GM18499 (cell line): ENCODE measurements around the gene RBL2.
"Not testable (repeated sequence)": the region's sequence is repeated elsewhere in the genome, so short reads cannot be mapped to it uniquely, and the experiment has no call there.

Experiments used
- ATAC-seq: cut with Tn5 transposase; IDR thresholded peaks from one replicate; pipeline ENCODE4 v1.9.1; 2021; ENCODE audit warnings: moderate number of reproducible peaks; ENCODE audit not compliant: insufficient read depth, unreplicated experiment

The RBL2 gene

DNA sequence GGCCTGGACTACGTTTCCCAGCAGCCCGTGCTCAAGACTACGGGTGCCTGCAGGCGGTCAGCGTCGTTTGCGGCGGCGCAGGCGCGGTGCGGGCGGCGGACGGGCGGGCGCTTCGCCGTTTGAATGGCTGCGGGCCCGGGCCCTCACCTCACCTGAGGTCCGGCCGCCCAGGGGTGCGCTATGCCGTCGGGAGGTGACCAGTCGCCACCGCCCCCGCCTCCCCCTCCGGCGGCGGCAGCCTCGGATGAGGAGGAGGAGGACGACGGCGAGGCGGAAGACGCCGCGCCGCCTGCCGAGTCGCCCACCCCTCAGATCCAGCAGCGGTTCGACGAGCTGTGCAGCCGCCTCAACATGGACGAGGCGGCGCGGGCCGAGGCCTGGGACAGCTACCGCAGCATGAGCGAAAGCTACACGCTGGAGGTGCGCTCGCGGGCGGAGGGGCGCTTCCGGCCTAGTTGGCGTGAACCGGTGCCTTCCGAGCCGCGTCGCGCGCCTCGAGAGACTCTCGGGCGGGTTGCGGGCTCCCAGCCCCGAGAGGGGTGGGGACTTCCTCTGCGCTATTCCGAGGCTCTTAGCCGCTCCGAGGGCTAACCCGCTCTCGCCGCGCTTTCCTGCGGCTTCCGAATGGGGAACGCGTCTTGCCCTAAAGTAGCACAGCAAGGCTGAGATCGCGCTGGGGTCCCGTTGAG lies at the start of gene RBL2:
TSS of gene RBL2 (plus strand) at position 95 of the 689 bp plus-strand sequence. CDS start at position 181, 86 bp downstream.
- peak; percentile 50 for ATAC-seq

- not testable (repeated sequence) for ATAC-seq
These were observed 49.7 kb upstream of the RBL2 start for GRCh38 chr16:53384610-53385009.

GRCh38 chr16:53404959-53405358 lies 29.3 kb upstream of the RBL2 start:
- ATAC-seq: no peak

DNA sequence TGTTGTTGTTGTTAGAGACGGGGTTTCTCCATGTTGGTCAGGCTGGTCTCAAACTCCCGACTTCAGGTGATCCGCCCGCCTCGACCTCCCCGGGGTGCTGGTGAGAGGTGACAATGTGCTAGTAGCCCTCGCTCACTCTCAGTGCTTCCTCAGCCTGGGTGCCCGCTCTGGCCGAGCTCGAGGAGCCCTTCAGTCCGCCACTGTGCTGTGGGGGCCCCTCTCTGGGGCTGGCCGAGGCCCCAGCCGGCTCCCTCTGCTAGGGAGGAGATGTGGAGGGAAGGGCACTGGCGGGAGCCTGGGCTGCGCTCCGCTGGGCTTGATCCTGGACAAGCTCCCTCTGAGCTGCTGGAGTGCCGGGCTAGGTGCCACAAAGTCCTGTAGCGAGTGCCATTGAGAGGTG lies 21.7 kb upstream of the RBL2 start:
- no peak for ATAC-seq

- ATAC-seq: no peak
These were observed 20.4 kb upstream of the RBL2 start for GRCh38 chr16:53413864-53414263.

DNA sequence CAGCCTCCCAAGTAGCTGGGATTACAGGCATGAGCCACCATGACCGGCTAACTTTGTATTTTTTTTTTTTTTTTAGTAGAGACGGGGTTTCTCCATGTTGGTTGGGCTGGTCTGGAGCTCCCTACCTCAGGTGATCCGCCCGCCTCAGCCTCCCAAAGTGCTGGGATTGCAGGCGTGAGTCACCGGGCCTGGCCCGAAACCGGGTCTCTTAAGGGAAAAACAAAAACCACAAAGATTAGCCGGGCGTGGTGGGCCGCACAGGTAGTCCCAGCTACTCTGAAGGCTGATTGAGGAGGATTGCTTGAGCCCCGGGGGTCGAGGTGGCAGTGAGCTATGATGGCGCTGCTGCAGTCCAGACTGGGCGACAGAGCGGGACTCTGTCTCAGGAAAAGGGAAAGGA lies 19.9 kb upstream of the RBL2 start:
- ATAC-seq: no peak

DNA sequence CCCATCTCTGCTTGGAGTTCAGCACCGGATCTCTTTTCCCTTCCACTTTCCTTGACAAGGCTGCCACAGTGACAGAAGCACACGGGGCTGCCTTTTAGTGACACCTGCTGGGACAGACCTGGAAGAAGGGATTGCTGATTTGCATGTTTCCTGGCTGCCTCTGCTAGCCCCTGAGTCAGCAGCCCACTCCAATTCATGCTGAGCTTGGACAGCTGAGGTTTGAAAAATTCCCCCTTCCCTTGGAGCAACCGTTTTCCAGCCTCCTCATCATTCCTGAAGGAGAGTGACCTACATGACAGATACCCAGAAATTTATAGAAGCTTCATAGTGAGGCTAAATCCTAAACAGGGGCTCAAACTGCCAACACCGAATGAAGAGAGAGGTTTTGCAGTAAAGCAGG lies 18.8 kb upstream of the RBL2 start:
- ATAC-seq: no peak

DNA sequence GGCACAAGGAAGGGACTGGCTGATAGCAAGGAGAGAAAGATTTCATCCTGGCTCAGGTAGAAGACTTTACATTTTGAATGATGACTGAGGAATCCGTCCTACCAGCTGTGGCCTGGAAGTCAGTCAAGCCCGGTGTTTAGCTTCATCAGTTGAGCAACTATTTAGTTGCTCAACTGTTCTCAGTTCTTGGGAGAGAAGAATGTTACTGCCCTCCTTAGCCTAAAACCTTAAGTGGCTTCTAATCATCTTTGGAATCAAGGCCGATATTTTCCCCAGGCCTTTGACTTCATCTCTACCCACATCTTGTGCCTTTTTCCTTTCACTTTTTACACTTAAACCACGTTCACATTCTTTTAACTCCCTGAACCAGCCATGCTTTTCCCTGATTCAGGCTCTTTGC lies 17.3 kb upstream of the RBL2 start:
- ATAC-seq: no peak

GRCh38 chr16:53417976-53418375 lies 16.3 kb upstream of the RBL2 start:
- no peak for ATAC-seq

DNA sequence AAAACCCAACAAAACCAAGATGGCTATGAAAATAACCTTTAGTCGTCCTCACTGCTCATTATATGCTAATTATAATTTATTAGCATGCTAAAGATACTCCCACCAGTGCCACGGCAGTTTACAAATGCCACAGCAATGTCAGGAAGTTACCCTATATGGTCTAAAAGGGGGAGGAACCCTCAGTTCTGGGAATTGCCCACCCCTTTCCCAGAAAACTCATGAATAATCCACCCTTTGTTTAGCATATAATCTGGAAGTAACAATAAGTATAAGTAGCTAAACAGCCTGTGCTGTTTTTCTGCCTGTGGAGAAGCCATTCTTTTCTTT lies 14.9 kb upstream of the RBL2 start:
- ATAC-seq: not testable (repeated sequence)

- no peak for ATAC-seq
These were observed 13.0 kb upstream of the RBL2 start for GRCh38 chr16:53421248-53421647.

DNA sequence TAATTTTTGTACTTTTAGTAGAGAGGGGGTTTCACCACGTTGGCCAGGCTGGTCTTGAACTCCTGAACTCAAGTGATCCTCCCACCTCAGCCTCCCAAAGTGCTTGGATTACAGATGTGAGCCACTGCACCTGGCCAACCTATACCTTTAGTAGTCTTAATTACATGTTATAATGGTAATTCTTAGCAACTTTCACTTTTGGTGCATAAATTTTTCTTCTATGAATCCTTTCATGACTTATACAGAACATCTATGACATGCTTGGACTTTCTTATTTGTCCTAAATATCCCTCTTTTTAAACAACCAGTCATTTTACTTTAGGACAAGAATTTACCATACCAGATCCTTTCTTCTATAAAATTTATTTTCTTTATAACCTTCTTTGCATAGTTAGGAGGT lies 10.3 kb upstream of the RBL2 start:
- ATAC-seq: not testable (repeated sequence)

- ATAC-seq: no peak
These were observed 5.6 kb upstream of the RBL2 start for GRCh38 chr16:53428681-53429080.

DNA sequence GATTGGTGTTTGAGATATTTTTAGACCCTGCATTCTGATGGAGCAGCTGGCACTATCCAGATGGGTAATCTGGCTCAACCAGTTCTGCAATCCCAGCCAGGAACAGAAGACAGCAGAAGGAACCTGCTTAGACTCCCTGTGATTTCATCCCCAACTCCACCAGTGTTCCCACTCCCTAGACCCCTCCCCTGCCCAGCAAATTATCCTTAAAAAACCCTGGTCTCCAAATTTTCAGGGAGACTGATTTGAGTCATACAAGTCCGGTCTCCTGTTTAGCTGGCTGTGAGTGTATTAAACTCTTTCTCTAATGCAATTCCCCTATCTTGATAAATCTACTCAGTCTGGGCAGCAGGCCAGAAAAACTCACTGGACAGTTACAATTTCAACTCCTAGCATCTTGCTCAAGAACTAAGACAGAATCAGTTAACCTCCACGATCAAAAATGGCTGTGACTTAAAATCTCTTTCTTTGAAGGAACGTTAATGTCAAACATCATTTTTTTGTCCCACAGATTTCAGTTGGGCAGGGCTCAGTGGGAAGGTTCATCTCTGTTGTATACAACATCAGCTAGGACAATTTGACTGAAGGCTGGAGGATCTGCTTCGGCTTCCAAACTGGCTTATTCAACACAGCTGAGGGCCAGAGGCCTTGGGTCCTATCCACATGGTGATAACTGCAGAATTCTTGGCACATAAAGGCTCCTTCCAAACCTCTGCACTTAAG lies 4.9 kb upstream of the RBL2 start:
- no peak for ATAC-seq

DNA sequence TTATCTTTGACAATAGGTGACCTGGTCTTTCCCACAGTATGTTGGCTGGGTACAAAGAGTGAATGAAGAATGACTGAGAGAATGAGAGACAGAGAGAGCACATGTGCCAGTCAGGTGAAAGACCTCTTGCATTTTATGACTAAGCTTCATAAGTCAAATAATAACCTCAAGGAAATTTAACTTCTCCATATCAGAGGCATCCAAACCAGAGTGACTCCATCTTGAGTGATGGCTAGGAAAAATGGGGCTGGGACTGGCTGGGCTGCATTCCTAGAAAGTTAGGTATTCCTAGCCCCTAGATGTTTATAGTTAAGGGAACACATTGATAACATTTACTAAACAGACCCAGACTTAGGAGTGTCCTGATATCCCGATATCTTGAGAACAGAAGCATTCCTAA lies 3.9 kb upstream of the RBL2 start:
- ATAC-seq: no peak

- ATAC-seq: no peak
These were observed 762 bp upstream of the RBL2 start for GRCh38 chr16:53433509-53433908.

GRCh38 chr16:53433930-53434376 lies 318 bp upstream of the RBL2 start:
- ATAC-seq: no peak

DNA sequence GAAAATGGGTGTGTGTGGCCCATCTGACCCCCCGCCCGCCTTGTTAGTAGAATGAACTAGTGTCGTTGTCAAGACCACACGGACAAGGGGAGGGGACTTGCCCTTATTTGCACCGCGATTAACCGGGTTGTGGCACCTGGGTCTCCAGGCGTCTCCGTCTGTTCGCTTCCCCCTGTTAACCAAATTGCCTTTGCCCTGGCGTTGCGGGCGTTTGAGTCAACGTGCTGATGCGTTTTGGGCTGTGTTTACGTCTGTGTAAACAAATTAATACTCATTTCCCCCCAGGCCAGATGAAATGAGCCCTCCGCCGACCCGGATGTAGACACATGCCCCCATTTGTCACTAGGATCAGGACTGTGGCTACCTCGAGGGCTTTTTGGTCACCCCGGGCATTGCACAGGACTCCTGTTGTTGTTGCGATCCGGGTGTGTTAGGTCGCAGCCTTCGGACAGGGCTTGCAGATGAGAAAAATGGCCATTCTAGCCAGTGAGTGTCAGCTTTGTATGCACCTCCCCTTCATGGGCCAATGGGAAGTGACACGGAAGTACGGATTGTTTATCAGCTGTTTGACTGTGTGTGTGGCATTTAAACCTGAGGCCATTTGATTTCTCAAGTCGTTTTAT lies 906 bp downstream of the RBL2 start:
- ATAC-seq: peak; percentile 85

DNA sequence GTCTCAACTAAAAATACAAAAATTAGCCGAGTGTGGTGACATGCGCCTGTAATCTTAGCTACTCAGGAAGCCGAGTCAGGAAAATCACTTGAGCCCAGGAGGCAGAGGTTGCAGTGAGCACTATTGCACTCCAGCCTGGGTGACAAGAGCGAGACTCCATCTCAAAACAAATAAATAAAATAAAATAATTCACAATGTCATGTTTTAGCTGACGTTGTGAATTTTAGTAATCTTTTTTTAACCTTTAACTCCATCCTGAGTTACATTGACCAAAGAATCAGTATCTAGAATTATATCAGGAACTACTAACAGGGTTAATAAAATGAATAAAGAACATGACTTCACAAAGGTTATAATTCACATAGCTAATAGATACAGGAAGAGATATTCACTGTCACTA lies 5.9 kb downstream of the RBL2 start:
- no peak for ATAC-seq

GRCh38 chr16:53445534-53445933 lies 11.3 kb downstream of the RBL2 start:
- no peak for ATAC-seq

DNA sequence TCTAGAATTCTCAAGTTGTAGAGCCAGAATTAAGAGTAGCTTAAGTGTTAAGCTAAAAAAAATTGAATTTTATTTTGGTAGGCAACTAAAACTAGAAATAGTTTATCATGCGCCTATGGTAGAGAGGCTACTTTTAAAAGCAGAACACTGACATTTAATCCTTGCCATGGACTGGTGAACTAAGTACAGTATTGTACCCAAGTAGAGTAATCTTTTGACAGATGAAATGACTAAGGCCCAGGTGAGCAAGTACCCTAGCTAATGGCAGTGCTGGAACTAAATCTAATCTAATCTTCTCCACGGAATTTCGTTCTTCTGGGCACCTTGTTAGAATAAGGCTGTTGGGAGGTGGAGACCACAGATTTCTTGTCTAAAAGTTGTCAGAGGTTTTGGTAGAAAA lies 11.8 kb downstream of the RBL2 start:
- ATAC-seq: no peak
